Measurements from ENCODE around the gene NFKBIB. TPM values are rescaled to one million over a fixed set of nuclear protein-coding genes. Genes with fewer than 3 reads are reported as not detected.

The NFKBIB gene
- total RNA-seq, 1 donor from 2014 or later: 18.8 TPM

GRCh38 chr19:38908911-38909310 is 9.1 kb downstream of the NFKBIB start:
- no peak for TF ChIP-seq CTCF (IDR thresholded peaks at IDR 0.05; ENCODE audit: unreplicated experiment)
- no peak overlapping the region for H3K4me3 Mint-ChIP-seq (ENCODE audit: low read depth)
- H3K9me3 Mint-ChIP-seq (ENCODE audit: low read depth): no peaks in the 10 kb centered on the region
- H3K36me3 Mint-ChIP-seq (ENCODE audit: insufficient read depth): peaks cover 11% of the 10 kb centered on the region
- DNase-seq (ENCODE audit: low spot score, unreplicated experiment): no peak
- H3K4me1 Mint-ChIP-seq (ENCODE audit: low read depth): no peaks in the 10 kb centered on the region
- peaks cover 3% of the 10 kb centered on the region for H3K27me3 Mint-ChIP-seq
- no peak overlapping the region for H3K27ac Mint-ChIP-seq

GRCh38 chr19:38910488-38910887 is 10.7 kb downstream of the NFKBIB start:
- no peaks in the 10 kb centered on the region for H3K4me1 Mint-ChIP-seq (ENCODE audit: low read depth)

GRCh38 chr19:38911388-38912001 is 11.7 kb downstream of the NFKBIB start:
- Mint-ChIP-seq H3K27me3 (peaks cover 3% of the 10 kb centered on the region), H3K36me3 (ENCODE audit: insufficient read depth) (peaks cover 9% of the 10 kb centered on the region), H3K4me3 (ENCODE audit: low read depth) (no peak overlapping the region), H3K4me1 (ENCODE audit: low read depth) (no peaks in the 10 kb centered on the region), H3K9me3 (ENCODE audit: low read depth) (no peaks in the 10 kb centered on the region), H3K27ac (no peak overlapping the region)
- TF ChIP-seq CTCF (IDR thresholded peaks at IDR 0.05; ENCODE audit: unreplicated experiment): no peak
- DNase-seq (ENCODE audit: low spot score, unreplicated experiment): no peak

More at GRCh38 chr19:38910488-38910887, 10.7 kb downstream of the NFKBIB start:
- peaks cover 3% of the 10 kb centered on the region for H3K27me3 Mint-ChIP-seq
- no peak for DNase-seq (ENCODE audit: low spot score, unreplicated experiment)
- TF ChIP-seq CTCF (IDR thresholded peaks at IDR 0.05; ENCODE audit: unreplicated experiment): no peak
- H3K9me3 Mint-ChIP-seq (ENCODE audit: low read depth): no peaks in the 10 kb centered on the region
- H3K27ac Mint-ChIP-seq: no peak overlapping the region
- no peak overlapping the region for H3K4me3 Mint-ChIP-seq (ENCODE audit: low read depth)
- peaks cover 9% of the 10 kb centered on the region for H3K36me3 Mint-ChIP-seq (ENCODE audit: insufficient read depth)

GRCh38 chr19:38912600-38913514 is 13.1 kb downstream of the NFKBIB start:
- Mint-ChIP-seq H3K27me3 (peaks cover 3% of the 10 kb centered on the region), H3K27ac (no peak overlapping the region), H3K36me3 (ENCODE audit: insufficient read depth) (peaks cover 4% of the 10 kb centered on the region), H3K9me3 (ENCODE audit: low read depth) (no peaks in the 10 kb centered on the region), H3K4me3 (ENCODE audit: low read depth) (no peak overlapping the region), H3K4me1 (ENCODE audit: low read depth) (no peaks in the 10 kb centered on the region)
- no peak for DNase-seq (ENCODE audit: low spot score, unreplicated experiment)
- TF ChIP-seq CTCF (IDR thresholded peaks at IDR 0.05; ENCODE audit: unreplicated experiment): no peak

- peaks cover 3% of the 10 kb centered on the region for H3K27me3 Mint-ChIP-seq
- H3K9me3 Mint-ChIP-seq (ENCODE audit: low read depth): no peaks in the 10 kb centered on the region
- H3K36me3 Mint-ChIP-seq (ENCODE audit: insufficient read depth): peaks cover 2% of the 10 kb centered on the region
- H3K4me3 Mint-ChIP-seq (ENCODE audit: low read depth): no peak overlapping the region
- no peak for DNase-seq (ENCODE audit: low spot score, unreplicated experiment)
- no peaks in the 10 kb centered on the region for H3K4me1 Mint-ChIP-seq (ENCODE audit: low read depth)
- no peak overlapping the region for H3K27ac Mint-ChIP-seq
- TF ChIP-seq CTCF (IDR thresholded peaks at IDR 0.05; ENCODE audit: unreplicated experiment): no peak
Measured at GRCh38 chr19:38913958-38914357, 14.2 kb downstream of the NFKBIB start.
